CD4-positive, alpha-beta T cell treated with Interferon alpha-2 for 1 hour (primary cell): ENCODE results near the gene EPHA1.

ENCODE experiments used
- DNase-seq, 2 donors: peaks; one replicate each; pipeline ENCODE4 v3.0.0-alpha.2; 2020 to 2022

The EPHA1 gene

GRCh38 chr7:143408686-143409561 lies at the start of gene EPHA1:
Gene EPHA1, minus strand, starts transcription at chr7:143408856. Its CDS starts 51 bp downstream, at chr7:143408805.
- peak; percentile 58 to 79 for DNase-seq

GRCh38 chr7:143458263-143458662 lies 49.6 kb upstream of the EPHA1 start:
- DNase-seq = peak; percentile 2 to 22

- no peak for DNase-seq
Observed at GRCh38 chr7:143456992-143457793, 48.5 kb upstream of the EPHA1 start.

GRCh38 chr7:143455942-143456341 lies 47.3 kb upstream of the EPHA1 start:
- no peak for DNase-seq

GRCh38 chr7:143455491-143455890 lies 46.8 kb upstream of the EPHA1 start:
- no peak for DNase-seq

GRCh38 chr7:143454091-143454680 lies 45.5 kb upstream of the EPHA1 start:
- no peak for DNase-seq

- DNase-seq = no peak
Observed at GRCh38 chr7:143452495-143452894, 43.8 kb upstream of the EPHA1 start.

GRCh38 chr7:143451746-143452145 lies 43.1 kb upstream of the EPHA1 start:
- no peak for DNase-seq

GRCh38 chr7:143451122-143451521 lies 42.5 kb upstream of the EPHA1 start:
- no peak for DNase-seq

- DNase-seq = no peak
Observed at GRCh38 chr7:143449793-143450192, 41.1 kb upstream of the EPHA1 start.

- DNase-seq = no peak
Observed at GRCh38 chr7:143448429-143448828, 39.8 kb upstream of the EPHA1 start.

- no peak for DNase-seq
Observed at GRCh38 chr7:143447466-143447865, 38.8 kb upstream of the EPHA1 start.

- DNase-seq = no peak
Observed at GRCh38 chr7:143444785-143445184, 36.1 kb upstream of the EPHA1 start.

GRCh38 chr7:143444063-143444782 lies 35.6 kb upstream of the EPHA1 start:
- no peak for DNase-seq

GRCh38 chr7:143443153-143443552 lies 34.5 kb upstream of the EPHA1 start, which contains the start of gene TAS2R60:
Gene TAS2R60, plus strand, starts transcription at chr7:143443453. Its CDS starts 0 bp downstream, at chr7:143443453.
- no peak for DNase-seq

- DNase-seq = no peak
Observed at GRCh38 chr7:143439866-143440265, 31.2 kb upstream of the EPHA1 start.

- DNase-seq = no peak
Observed at GRCh38 chr7:143437578-143437977, 28.9 kb upstream of the EPHA1 start.

- no peak for DNase-seq
Observed at GRCh38 chr7:143436325-143436946, 27.8 kb upstream of the EPHA1 start.

GRCh38 chr7:143435266-143435665 lies 26.6 kb upstream of the EPHA1 start:
- no peak for DNase-seq

GRCh38 chr7:143434660-143435059 lies 26.0 kb upstream of the EPHA1 start:
- no peak for DNase-seq

GRCh38 chr7:143433759-143434158 lies 25.1 kb upstream of the EPHA1 start:
- DNase-seq = no peak

- DNase-seq = no peak
Observed at GRCh38 chr7:143431109-143431508, 22.5 kb upstream of the EPHA1 start.
